Occipital lobe (tissue), 2 donors: ENCODE measurements around the gene TCF4. TPM values are rescaled to one million over a fixed set of nuclear protein-coding genes. Genes with fewer than 3 reads are reported as not detected.

Experiments used
- DNase-seq: peaks from one replicate; lab custom pipeline; 2025; lab: John Stamatoyannopoulos, UW
- total RNA-seq: library from RNA; depleted of rRNA; stranded (reverse); fragments of >200 nt; gene quantifications from one replicate; pipeline ENCODE4 v1.2.3, GENCODE V29; 2014

The TCF4 gene
- total RNA-seq, 1 donor from 2014 or later: 1,429 TPM

DNA sequence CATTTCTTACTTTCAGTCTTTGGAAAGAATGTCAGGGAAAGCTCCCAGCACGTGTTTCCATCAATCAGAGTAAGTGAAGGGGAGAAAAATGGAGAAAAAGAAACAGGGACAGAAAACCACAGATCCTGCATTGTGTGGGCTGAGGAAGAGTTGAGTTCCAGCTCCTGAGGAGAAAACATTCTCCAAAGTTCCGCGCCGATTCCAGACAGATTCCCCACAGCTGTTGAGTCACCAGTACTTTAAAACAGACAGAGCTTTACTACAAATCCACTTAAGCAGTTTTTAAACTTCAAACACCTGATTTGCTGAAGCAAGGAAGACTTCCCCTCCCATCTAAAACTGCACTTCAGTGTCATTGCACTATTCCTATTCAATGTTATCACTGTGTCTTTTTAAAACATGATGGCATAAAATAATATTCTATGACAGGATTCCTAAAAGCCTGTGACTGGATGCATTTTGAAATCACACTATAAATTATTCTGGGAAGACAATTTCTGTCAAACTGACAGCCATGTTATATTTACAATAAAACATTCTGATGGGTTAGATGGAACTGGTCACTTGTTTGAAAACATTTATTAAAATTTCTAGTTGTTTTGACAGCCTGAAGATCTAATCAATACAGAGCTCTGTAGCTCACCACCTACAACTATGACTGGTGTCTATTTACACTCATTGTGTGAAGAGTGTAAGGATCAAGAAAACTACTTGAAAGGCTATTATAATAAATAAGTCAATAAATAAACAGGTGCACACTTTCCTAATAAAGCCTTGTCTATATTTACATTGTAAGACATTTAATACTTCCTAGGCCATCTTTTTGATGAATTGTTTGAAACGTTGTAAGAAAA, 40.9 kb downstream of the TCF4 start:
- peak; percentile 24 for DNase-seq

- no peak for DNase-seq
Observed at GRCh38 chr18:55544014-55544413, 44.0 kb downstream of the TCF4 start.

DNA sequence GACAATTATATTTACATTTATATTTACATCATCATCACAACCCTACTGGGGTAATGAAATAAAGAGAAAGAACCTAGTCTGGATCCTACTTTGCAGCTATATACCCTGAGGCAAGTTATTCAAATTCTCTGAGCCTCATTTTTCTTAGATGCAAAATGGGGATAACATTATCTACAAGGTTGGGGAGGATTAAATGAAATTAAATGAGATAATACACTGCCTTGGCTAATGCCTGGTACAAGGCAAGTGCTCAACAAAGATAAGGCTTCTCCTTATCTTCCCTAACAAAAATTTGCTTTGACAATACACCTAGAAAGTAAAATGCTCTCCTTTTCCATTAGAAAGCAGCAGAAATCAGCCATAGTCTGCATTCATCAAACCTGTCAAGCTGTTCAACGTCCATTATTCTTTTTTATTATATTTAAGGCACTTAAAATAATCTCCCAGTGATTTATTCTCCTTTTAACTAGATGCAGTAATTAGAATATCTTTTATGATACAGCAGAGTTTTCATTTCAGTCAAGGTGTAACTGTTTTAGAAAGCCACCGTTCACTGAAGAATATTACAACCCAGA, 44.8 kb downstream of the TCF4 start:
- no peak for DNase-seq

DNA sequence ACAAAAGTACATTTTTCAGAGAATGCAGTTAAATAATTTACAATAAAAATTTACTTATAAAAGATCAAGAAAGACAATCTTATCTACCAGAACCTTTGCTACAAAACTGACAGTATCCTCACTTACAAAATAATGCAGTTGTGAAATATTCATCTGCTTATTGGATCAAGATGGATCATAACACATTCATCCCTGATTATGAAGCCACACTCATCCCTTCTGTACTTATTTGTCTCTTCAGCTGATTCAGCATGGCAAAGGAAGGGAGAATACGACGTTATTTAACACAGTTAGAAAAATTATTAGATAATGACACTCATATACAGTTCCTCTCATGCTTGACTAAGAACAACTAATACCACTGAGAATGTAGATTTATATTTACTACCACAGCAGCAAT, 46.4 kb downstream of the TCF4 start:
- DNase-seq: no peak

- DNase-seq: no peak
Observed at GRCh38 chr18:55539240-55539639, 48.8 kb downstream of the TCF4 start.

- DNase-seq: no peak
Observed at GRCh38 chr18:55534996-55535395, 53.0 kb downstream of the TCF4 start.

GRCh38 chr18:55534547-55534946, 53.4 kb downstream of the TCF4 start:
- DNase-seq: no peak

DNA sequence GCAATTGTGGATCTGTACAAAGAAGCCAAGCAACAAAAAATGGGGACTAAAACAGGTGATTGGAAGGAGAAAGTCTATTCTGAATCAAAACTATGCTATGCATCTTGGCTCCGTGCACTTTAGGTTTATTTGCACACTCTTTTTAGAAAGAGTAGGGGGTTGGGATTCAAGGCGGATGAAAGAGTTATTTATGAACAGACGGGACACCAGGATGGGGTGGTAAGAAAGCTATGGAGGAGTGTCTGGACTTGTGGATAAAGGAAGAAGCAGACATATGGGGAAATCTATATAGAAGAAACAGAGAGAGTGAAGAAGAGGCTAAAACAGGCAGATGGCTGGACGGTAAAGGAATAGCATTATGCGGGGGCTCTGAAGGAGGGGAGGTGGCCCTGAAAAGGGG, 57.8 kb downstream of the TCF4 start:
- no peak for DNase-seq

DNA sequence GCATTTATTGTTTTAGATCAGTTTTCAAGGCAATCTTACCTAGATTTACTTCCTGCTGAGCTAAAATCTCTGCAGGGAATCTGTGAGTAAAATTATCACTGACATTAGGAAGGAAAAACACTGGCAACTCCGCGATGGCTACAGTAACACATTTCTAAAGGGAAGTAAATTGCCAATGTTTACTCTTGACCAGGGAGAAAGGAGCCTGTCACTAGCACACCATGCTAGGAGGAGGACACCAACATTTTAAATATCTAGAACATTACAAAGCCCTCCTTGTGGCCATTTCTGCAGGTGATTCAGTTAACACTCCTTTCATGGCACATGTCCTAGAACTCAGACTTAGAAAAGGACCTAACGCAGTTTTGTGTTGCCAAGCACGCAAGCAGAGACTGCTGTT, 58.4 kb downstream of the TCF4 start:
- DNase-seq: no peak

- DNase-seq: no peak
Observed at GRCh38 chr18:55525845-55526244, 62.1 kb downstream of the TCF4 start.

- DNase-seq: no peak
Observed at GRCh38 chr18:55524353-55525073, 63.5 kb downstream of the TCF4 start.

DNA sequence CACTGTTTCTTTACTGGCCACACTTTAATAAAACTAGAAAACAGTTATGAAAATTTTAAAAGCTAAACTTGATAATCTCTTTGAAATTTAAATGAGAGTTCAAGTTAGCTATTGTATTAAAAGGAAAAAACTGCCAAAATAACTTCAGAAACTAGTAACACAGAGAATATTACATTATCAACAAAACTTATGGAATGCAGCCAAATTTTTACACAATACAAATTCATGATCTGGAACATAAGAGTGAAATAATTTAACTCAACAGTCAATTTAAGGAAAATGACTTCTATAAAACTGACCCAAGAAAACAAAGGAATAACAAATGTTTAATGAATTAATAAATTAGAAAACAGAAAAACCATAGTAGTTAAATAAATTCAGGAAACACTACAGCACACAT, 65.0 kb downstream of the TCF4 start:
- DNase-seq: no peak

DNA sequence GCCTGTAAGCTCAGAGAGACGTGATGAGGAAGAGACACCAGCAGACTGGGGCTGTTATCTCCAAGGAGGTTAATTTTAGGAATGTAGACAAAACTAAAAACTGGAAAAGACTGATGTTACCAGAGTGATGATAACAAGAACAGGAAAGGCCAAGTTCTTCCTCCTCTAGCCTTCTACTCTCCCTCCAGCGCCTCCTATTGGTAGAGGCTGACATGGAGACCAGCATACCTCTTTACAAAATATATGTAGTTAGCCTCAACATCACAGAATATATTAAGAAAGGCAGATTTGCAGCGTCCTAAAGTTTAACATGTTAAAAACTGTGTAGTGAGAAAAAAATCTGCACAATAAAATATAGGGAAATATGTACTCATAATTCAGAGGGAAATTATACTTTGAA, 66.0 kb downstream of the TCF4 start:
- no peak for DNase-seq

DNA sequence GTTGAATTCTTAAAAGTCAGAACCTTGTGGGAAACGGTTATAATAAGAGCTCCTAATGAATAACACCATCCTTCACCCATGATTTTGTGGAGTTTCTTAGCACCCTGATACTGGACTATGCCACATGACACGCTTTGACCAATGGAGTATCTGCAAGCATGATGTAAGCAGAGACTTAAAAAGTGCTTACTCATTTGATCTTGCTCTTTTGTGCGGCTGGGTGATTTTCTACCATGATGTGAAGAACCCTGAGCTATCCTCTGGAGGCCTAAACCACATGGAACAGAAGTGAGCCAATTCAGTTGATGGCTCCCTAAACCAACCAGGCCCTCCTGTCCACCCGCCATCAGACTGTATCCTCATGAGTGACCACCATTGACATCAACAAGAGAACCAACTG, 70.9 kb downstream of the TCF4 start:
- no peak for DNase-seq

GRCh38 chr18:55515941-55516710, 71.9 kb downstream of the TCF4 start:
- DNase-seq: no peak

GRCh38 chr18:55515214-55515613, 72.8 kb downstream of the TCF4 start:
- no peak for DNase-seq

DNA sequence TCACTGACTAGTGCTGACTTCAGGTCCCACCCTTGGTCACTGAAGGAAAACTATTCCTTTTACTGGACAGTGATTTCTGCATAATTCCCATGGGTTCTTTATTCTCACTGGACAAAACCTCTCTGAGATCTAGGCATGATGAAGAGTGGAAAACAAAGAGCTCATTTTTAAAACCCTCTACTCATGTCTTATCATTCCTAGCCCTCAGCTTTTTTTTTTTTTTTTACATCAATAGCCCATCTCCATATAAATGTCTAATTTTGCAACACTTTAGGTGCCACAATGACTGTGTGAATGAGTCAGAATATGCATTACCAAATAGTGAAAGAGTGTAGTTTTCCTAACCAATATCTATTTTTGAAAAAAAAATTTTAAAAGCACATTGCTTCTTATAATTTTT, 74.8 kb downstream of the TCF4 start:
- no peak for DNase-seq

DNA sequence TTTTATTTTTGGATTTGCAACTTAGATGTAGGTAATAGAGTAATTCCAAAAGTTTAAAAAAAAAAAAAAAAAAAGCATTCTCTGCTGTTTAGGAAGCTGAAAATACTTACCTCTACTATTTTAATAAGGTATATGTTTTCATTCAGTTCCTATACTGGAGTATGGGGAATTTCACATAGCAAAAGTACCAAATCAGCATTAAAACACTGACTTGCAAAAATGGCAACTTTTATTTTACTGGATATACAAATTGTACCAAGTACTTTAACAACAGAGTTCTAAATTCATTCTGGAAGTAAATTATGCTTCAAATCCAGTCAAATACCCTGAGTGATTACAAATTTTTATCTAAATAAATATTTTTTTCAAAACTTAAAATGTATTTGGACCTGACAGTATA, 76.7 kb downstream of the TCF4 start:
- no peak for DNase-seq

GRCh38 chr18:55510809-55511208, 77.2 kb downstream of the TCF4 start:
- DNase-seq: no peak

GRCh38 chr18:55509631-55510324, 78.2 kb downstream of the TCF4 start:
- no peak for DNase-seq

GRCh38 chr18:55508651-55509050, 79.3 kb downstream of the TCF4 start:
- no peak for DNase-seq
